ENCODE results near the gene SMIM36.

Gene SMIM36

DNA sequence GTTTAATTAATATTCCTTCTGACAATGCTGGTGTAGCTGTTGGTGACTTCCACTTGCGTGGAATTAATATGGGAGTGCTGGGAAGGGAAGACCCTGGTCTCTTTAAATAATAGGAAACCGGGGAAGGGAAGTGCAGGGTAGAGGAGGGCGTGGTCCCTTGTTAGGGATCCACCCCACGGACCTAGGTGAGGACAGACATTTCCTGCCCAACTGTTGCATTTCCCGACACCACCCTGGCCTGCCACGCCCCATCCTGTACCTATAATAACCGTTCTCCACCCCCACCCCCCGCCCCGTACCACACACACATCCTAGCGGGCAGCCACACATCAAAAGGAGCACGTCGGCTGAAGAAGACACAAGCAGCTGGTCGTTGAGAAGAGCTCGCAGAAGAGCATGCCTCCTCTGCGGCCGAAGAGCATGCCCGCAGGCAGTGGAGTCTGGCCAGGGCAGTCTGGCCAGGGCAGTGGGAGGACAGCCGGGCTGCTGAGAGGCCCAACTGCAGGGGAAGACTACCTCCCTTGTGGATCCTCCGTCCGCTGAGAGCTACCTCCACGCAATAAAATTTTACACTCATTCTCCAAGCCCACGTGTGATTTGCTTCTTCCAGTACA is 52.9 kb downstream of the SMIM36 start:
- TF ChIP-seq, protein P1, sequence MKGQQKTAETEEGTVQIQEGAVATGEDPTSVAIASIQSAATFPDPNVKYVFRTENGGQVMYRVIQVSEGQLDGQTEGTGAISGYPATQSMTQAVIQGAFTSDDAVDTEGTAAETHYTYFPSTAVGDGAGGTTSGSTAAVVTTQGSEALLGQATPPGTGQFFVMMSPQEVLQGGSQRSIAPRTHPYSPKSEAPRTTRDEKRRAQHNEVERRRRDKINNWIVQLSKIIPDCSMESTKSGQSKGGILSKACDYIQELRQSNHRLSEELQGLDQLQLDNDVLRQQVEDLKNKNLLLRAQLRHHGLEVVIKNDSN (IDR thresholded peaks at IDR 0.05), result no peak
- TF ChIP-seq TAF1 (IDR thresholded peaks at IDR 0.05; ENCODE audit: low read depth) (no peak), NFIC (IDR thresholded peaks at IDR 0.05) (no peak), EP300 (IDR thresholded peaks at IDR 0.05; ENCODE audit: borderline replicate concordance) (no peak), RAD21 (IDR thresholded peaks at IDR 0.05; ENCODE audit: low read depth) (no peak), CEBPB (IDR thresholded peaks at IDR 0.05) (no peak), FOXM1 (IDR thresholded peaks at IDR 0.05; ENCODE audit: borderline replicate concordance, low read depth) (no peak), TEAD4 (IDR thresholded peaks at IDR 0.05) (no peak), ZBTB7A (IDR thresholded peaks at IDR 0.05; ENCODE audit: low read depth) (no peak), CREB1 (IDR thresholded peaks at IDR 0.05; ENCODE audit: low read depth) (no peak), YY1 (IDR thresholded peaks at IDR 0.05; ENCODE audit: low read depth) (no peak), TCF12 (IDR thresholded peaks at IDR 0.05; ENCODE audit: low read depth) (no peak), EGR1 (IDR thresholded peaks at IDR 0.05) (no peak)
- TF ChIP-seq, protein P2, sequence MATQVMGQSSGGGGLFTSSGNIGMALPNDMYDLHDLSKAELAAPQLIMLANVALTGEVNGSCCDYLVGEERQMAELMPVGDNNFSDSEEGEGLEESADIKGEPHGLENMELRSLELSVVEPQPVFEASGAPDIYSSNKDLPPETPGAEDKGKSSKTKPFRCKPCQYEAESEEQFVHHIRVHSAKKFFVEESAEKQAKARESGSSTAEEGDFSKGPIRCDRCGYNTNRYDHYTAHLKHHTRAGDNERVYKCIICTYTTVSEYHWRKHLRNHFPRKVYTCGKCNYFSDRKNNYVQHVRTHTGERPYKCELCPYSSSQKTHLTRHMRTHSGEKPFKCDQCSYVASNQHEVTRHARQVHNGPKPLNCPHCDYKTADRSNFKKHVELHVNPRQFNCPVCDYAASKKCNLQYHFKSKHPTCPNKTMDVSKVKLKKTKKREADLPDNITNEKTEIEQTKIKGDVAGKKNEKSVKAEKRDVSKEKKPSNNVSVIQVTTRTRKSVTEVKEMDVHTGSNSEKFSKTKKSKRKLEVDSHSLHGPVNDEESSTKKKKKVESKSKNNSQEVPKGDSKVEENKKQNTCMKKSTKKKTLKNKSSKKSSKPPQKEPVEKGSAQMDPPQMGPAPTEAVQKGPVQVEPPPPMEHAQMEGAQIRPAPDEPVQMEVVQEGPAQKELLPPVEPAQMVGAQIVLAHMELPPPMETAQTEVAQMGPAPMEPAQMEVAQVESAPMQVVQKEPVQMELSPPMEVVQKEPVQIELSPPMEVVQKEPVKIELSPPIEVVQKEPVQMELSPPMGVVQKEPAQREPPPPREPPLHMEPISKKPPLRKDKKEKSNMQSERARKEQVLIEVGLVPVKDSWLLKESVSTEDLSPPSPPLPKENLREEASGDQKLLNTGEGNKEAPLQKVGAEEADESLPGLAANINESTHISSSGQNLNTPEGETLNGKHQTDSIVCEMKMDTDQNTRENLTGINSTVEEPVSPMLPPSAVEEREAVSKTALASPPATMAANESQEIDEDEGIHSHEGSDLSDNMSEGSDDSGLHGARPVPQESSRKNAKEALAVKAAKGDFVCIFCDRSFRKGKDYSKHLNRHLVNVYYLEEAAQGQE (IDR thresholded peaks at IDR 0.05; ENCODE audit: low read depth), result no peak
- TF ChIP-seq, protein P3, sequence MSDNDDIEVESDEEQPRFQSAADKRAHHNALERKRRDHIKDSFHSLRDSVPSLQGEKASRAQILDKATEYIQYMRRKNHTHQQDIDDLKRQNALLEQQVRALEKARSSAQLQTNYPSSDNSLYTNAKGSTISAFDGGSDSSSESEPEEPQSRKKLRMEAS (IDR thresholded peaks at IDR 0.05), result no peak

DNA sequence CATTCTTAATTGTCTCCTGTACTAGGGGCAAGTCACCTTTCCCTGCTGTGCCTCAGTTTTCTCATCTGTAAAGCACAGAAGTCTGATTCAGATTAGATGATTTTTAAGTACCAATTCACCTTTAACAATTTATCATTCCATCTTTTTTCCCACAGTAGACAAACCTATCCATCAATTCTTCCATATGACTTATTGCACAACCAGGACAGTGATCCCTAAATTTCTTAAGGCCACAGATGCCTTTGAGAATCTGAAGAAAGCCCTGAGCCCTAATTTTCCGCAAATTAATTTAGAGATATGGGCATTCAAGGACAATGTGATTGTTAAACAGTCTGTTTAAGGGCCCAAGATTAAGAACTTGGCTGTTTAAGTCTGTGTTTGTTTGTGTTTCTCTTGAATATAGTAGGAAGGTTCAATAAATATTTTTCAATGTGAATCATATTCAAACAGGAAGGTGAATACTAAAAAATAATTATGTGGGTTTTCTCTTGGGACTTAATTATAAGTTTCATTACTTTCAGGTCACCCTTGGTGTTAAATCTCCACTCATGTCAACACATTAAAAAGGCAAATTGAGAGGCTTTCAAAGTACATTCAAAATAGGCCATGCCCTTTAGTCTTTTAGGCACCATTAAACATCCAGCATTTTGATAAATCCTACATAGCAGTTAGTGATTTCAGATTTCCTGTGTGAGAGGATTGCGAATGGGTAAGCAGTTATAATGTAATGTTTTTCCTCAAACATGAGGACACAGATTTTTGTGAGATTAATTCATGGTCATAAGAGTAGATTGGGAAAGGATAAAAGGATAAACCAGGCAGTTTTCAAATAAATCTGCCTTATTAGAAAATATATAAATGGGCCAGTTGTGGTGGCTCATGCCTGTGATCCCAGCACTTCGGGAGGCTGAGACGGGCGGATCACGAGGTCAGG is 54.7 kb downstream of the SMIM36 start:
- no peak for TF ChIP-seq FOXM1 (IDR thresholded peaks at IDR 0.05; ENCODE audit: borderline replicate concordance, low read depth)
- no peak for TF ChIP-seq NFIC (IDR thresholded peaks at IDR 0.05)

DNA sequence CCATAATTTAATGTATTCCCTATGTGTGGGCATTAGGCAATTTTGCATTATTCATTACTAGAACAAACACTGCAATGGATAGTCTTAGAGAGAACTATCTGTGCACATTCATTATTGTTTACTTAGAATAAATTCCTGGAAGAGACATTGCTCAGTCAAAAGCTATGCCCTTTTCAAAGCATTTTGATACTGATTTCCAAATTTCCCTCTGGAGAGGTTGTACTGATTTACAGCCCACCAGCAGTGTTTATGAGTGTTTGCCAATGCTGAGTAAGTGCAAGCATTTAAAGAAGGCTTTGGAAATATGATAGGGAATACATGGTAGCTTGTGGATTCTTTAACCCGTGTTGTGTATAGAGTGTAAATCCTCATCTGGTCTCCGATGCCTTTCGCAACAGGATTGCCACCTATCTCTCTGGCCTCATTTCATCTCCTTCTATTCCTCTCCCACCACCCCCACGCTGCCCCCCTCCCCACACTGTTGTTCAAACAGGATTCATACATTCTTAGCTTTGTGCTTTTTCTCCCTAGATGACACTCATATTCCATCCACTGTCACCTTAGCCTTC is 56.3 kb downstream of the SMIM36 start:
- TF ChIP-seq CREB1 (IDR thresholded peaks at IDR 0.05; ENCODE audit: low read depth) (no peak), TAF1 (IDR thresholded peaks at IDR 0.05; ENCODE audit: low read depth) (no peak), TEAD4 (IDR thresholded peaks at IDR 0.05) (no peak), RAD21 (IDR thresholded peaks at IDR 0.05; ENCODE audit: low read depth) (no peak), YY1 (IDR thresholded peaks at IDR 0.05; ENCODE audit: low read depth) (no peak), EP300 (IDR thresholded peaks at IDR 0.05; ENCODE audit: borderline replicate concordance) (no peak), NFIC (IDR thresholded peaks at IDR 0.05) (no peak), CEBPB (IDR thresholded peaks at IDR 0.05) (no peak), TCF12 (IDR thresholded peaks at IDR 0.05; ENCODE audit: low read depth) (no peak), FOXM1 (IDR thresholded peaks at IDR 0.05; ENCODE audit: borderline replicate concordance, low read depth) (no peak), ZBTB7A (IDR thresholded peaks at IDR 0.05; ENCODE audit: low read depth) (no peak), EGR1 (IDR thresholded peaks at IDR 0.05) (no peak)
- TF ChIP-seq, protein P2 (IDR thresholded peaks at IDR 0.05; ENCODE audit: low read depth), result no peak
- TF ChIP-seq, protein P3 (IDR thresholded peaks at IDR 0.05), result no peak
- TF ChIP-seq, protein P1 (IDR thresholded peaks at IDR 0.05), result no peak

DNA sequence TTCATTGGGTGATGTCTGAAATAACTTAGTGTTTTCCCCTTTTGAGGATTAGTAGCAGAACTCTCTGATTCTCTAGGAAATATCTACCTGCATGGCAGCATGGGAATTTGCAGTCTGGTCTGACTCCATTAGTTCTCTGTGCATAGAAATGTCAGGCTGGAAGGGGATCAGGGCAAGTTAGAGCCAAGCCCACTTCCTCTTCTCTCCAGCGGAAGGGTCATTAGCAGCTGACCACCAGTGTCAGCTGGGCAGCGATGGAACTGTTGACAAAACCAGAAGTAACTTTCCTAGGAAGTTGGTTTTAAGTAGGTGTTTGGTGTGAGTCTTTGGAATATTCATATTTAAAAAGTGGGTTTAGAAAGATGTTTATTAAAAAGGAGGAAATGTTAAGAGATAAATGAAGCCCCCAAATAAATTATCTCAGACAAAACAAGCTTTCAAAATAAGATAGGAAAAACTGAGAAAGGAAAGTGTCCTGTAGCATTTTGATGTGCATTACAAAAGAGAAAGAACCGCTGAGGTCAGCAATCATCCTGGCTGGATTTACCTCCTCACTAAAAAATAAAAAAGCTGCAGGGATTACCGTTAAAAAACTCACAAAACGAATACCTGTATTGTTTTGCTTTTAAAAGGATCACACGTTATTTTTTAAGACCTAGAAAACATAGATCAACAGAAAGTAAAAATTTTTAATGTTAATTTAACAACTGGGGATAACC is 57.3 kb downstream of the SMIM36 start:
- no peak for TF ChIP-seq YY1 (IDR thresholded peaks at IDR 0.05; ENCODE audit: low read depth)
- TF ChIP-seq ZBTB7A (IDR thresholded peaks at IDR 0.05; ENCODE audit: low read depth), result no peak
- TF ChIP-seq EP300 (IDR thresholded peaks at IDR 0.05; ENCODE audit: borderline replicate concordance), result no peak
- TF ChIP-seq CEBPB (IDR thresholded peaks at IDR 0.05), result no peak
